B cell (primary cell): ENCODE data around the gene ARFGEF2. TPM values are rescaled to one million over a fixed set of nuclear protein-coding genes. Genes with fewer than 3 reads are reported as not detected.

Experiments used
- ATAC-seq: fragments of 200-7000 bp; cut with Tn5 transposase; one replicate; pipeline ENCODE4 v1.10.0; 2021; ENCODE audit warnings: low read depth, mild to moderate bottlenecking, moderate number of reproducible peaks, moderate library complexity
- CTCF ChIA-PET: fragments of 350-600 bp; sonication (Branson Sonifier 250); formaldehyde crosslinking; loops from one replicate; lab custom pipeline; 2021; ENCODE audit warnings: antibody characterized with exemption, inconsistent platforms; lab: Charles Lee
- POLR2A ChIA-PET: fragments of 350-600 bp; sonication (Branson Sonifier 250); formaldehyde crosslinking; loops from one replicate; lab custom pipeline; 2021; ENCODE audit warnings: antibody characterized with exemption; lab: Charles Lee
- DNase-seq: peaks from one replicate; pipeline ENCODE4 v3.0.0; 2013
- H2AFZ ChIP-seq: 2 replicates; pipeline ENCODE4 v1.6.1; 2012; ENCODE audit warnings: mild to moderate bottlenecking, low read depth, low read length; ENCODE audit not compliant: insufficient read depth, poor library complexity, severe bottlenecking
- H3K27ac ChIP-seq, 2 donors: 1 replicate in 1 of 2; 2 replicates in 1 of 2; pipeline ENCODE4 v1.5.1; 2012 to 2013; ENCODE audit warnings: low read length in 2 of 2, mild to moderate bottlenecking in 2 of 2, moderate library complexity in 1 of 2
- H3K27me3 ChIP-seq, 4 experiments: fragments of 200-600 bp in 1 of 4; sonication (generic) in 1 of 4; replicated peaks in 1 of 4; 1 replicate in 2 of 4; 2 replicates in 2 of 4; pipeline versions ENCODE4 v1.6.1 to v1.7.0; 2013 to 2016; ENCODE audit warnings: low read length in 3 of 4, mild to moderate bottlenecking in 2 of 4, mixed read lengths in 1 of 4, moderate library complexity in 1 of 4; ENCODE audit not compliant: insufficient read depth in 4 of 4, control insufficient read depth in 3 of 4; ENCODE audit errors: control extremely low read depth in 1 of 4
- H3K36me3 ChIP-seq, 2 experiments: replicated peaks in 1 of 2; 1 replicate in 1 of 2; 2 replicates in 1 of 2; pipeline versions ENCODE4 v1.6.1 to v1.7.1; 2013; ENCODE audit warnings: low read length in 1 of 2; ENCODE audit not compliant: insufficient read depth in 2 of 2, control insufficient read depth in 1 of 2; ENCODE audit errors: control extremely low read depth in 1 of 2, extremely low read depth in 1 of 2
- H3K4me1 ChIP-seq, 2 donors: fragments of 200-600 bp in 1 of 2; sonication (generic) in 1 of 2; 1 replicate in 1 of 2; 2 replicates in 1 of 2; pipeline versions ENCODE4 v1.5.1 to v1.6.1; 2013 to 2017; ENCODE audit warnings: low read length in 2 of 2; ENCODE audit not compliant: control insufficient read depth in 2 of 2, insufficient read depth in 2 of 2
- H3K4me2 ChIP-seq: replicated peaks from 2 replicates; pipeline ENCODE3; 2012; ENCODE audit warnings: mild to moderate bottlenecking, low read depth, low read length; ENCODE audit not compliant: poor library complexity, severe bottlenecking
- H3K4me3 ChIP-seq, 5 experiments: fragments of 200-600 bp in 1 of 5; sonication (generic) in 1 of 5; 1 replicate in 3 of 5; 2 replicates in 2 of 5; pipeline versions ENCODE4 v1.5.1 to v1.7.0; 2011 to 2016; ENCODE audit warnings: low read length in 4 of 5, mild to moderate bottlenecking in 4 of 5, low read depth in 2 of 5, control low read depth in 1 of 5, moderate library complexity in 1 of 5; ENCODE audit not compliant: insufficient read depth in 1 of 5; ENCODE audit errors: control extremely low read depth in 1 of 5, extremely low read depth in 1 of 5
- H3K79me2 ChIP-seq: fragments of 200-600 bp; sonication (generic); one replicate; pipeline ENCODE4 v1.6.0; 2016; ENCODE audit warnings: low read length; ENCODE audit not compliant: control insufficient read depth, insufficient read depth
- H3K9ac ChIP-seq: fragments of 200-600 bp; sonication (generic); 2 replicates; pipeline ENCODE4 v1.6.1; 2017; ENCODE audit warnings: mild to moderate bottlenecking, low read length, moderate library complexity
- H3K9me3 ChIP-seq, 3 donors: one replicate each; pipeline versions ENCODE4 v1.6.1 to v1.7.1; 2013; ENCODE audit warnings: low read length in 2 of 3; ENCODE audit not compliant: control insufficient read depth in 2 of 3, insufficient read depth in 1 of 3; ENCODE audit errors: control extremely low read depth in 1 of 3
- H4K20me1 ChIP-seq: 2 replicates; pipeline ENCODE4 v1.6.0; 2012; ENCODE audit warnings: mild to moderate bottlenecking, low read length; ENCODE audit not compliant: insufficient read depth, control insufficient read depth, poor library complexity, severe bottlenecking
- H3K27ac Mint-ChIP-seq: one replicate; pipeline ENCODE4 v1.8.0; 2021; ENCODE audit warnings: mixed read lengths
- H3K27me3 Mint-ChIP-seq: one replicate; pipeline ENCODE4 v1.8.0; 2021; ENCODE audit warnings: mixed read lengths
- H3K4me1 Mint-ChIP-seq: one replicate; pipeline ENCODE4 v1.8.0; 2021; ENCODE audit warnings: mixed read lengths
- H3K4me3 Mint-ChIP-seq: one replicate; pipeline ENCODE4 v1.8.0; 2021; ENCODE audit warnings: mixed read lengths
- H3K9me3 Mint-ChIP-seq: one replicate; pipeline ENCODE4 v1.8.0; 2022; ENCODE audit warnings: mixed read lengths; ENCODE audit not compliant: insufficient read depth
- EZH2 ChIP-seq: IDR thresholded peaks from 2 replicates; pipeline ENCODE4 v1.6.1; 2012; ENCODE audit warnings: borderline replicate concordance, low read depth, mild to moderate bottlenecking, moderate library complexity, low read length; ENCODE audit not compliant: insufficient read depth, poor library complexity, severe bottlenecking
- WGBS: methylation state at CpG from one replicate; pipeline ENCODE4 v1.1.5; 2013; ENCODE audit warnings: missing lambda C conversion rate; ENCODE audit not compliant: insufficient coverage; 5-methylcytosine and 5-hydroxymethylcytosine counted together
- intact Hi-C: fragments of 100-400 bp; cut with micrococcal nuclease; formaldehyde crosslinking; loops from one replicate; pipeline ENCODE4 v1.10.0; 2022
- polyA plus RNA-seq: library from polyadenylated mRNA; depleted of rRNA; stranded (reverse); fragments of >200 nt; gene quantifications from 2 replicates; pipeline ENCODE4 v1.2.3, GENCODE V29; 2012
- total RNA-seq, 2 donors: library from RNA; stranded (reverse); fragments of 120-200 nt in 1 of 2; gene quantifications; 1 replicate in 1 of 2; 2 replicates in 1 of 2; pipeline versions ENCODE4 v1.2.3 to v1.2.4, GENCODE V29; 2013 to 2022
- TF ChIP-seq, protein P1 (sequence below): fragments of 200-600 bp; IDR thresholded peaks from one replicate; pipeline ENCODE4 v1.8.0; 2022; ENCODE audit warnings: antibody characterized with exemption, mild to moderate bottlenecking

ARFGEF2 gene
- total and polyA plus RNA-seq, 2 donors (not counting 1 experiment from before 2014, with no cell fraction given): 10.8 to 34.3 TPM

DNA sequence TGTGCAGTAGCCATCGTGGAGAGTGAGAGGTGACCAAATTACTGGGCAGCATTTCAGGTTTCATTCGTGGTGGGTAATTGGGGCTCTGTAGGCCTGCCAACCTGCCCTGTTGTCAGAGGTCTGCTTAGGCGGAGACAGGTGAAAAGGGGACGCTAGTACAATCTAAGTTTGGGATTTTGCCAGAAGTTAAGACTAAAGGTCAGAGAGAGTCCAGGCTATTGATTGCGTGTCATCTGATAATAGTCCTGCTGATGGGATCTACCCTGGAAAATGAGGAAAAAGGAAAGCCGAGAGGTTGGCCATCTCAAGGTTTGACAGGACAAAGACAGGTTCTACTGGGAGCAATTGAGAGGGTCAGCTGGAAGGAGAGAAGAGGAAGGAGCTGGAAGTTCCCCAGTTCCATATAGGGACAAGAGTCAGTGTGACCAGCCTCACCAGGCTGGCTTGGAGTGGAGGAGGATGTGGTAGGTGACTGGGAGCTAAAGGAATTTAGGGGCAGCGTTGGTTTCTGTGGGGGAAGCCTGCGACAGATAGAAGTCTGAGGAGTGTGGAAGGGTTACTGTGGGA, 10.9 kb downstream of the ARFGEF2 start:
- CTCF ChIA-PET: interaction anchor here (1.3 kb wide), 1 partner anchor 8 kb away, joined by 3 read pairs; no protein-coding TSS in a partner anchor
- Histone ChIP-seq H2AFZ (no peak overlapping the region), H3K4me3 (no peak overlapping the region), H3K9me3 (no peaks in the 10 kb centered on the region), H3K36me3 (peaks cover 0 to 11% of the 10 kb centered on the region in 2 experiments), H3K4me2 (no peak overlapping the region), H3K79me2 (peaks cover 80% of the 10 kb centered on the region), H4K20me1 (peaks cover 70% of the 10 kb centered on the region), H3K27me3 (no peaks in the 10 kb centered on the region), H3K27ac (no peak overlapping the region), H3K4me1 (no peaks in the 10 kb centered on the region), H3K9ac (no peak overlapping the region)
- ATAC-seq (no peak), DNase-seq (no peak)
- H3K9me3 Mint-ChIP-seq: no peaks in the 10 kb centered on the region
- H3K4me3 Mint-ChIP-seq: no peak overlapping the region
- WGBS: 98% methylated on average over 8 of the region's 8 CpGs
- H3K27ac Mint-ChIP-seq: no peak overlapping the region
- H3K4me1 Mint-ChIP-seq: peaks cover 14% of the 10 kb centered on the region
- intact Hi-C loops: no loop called here
- POLR2A ChIA-PET: no interaction called here
- TF ChIP-seq EZH2: no peak
- TF ChIP-seq, protein P1, sequence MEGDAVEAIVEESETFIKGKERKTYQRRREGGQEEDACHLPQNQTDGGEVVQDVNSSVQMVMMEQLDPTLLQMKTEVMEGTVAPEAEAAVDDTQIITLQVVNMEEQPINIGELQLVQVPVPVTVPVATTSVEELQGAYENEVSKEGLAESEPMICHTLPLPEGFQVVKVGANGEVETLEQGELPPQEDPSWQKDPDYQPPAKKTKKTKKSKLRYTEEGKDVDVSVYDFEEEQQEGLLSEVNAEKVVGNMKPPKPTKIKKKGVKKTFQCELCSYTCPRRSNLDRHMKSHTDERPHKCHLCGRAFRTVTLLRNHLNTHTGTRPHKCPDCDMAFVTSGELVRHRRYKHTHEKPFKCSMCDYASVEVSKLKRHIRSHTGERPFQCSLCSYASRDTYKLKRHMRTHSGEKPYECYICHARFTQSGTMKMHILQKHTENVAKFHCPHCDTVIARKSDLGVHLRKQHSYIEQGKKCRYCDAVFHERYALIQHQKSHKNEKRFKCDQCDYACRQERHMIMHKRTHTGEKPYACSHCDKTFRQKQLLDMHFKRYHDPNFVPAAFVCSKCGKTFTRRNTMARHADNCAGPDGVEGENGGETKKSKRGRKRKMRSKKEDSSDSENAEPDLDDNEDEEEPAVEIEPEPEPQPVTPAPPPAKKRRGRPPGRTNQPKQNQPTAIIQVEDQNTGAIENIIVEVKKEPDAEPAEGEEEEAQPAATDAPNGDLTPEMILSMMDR: no peak
- no peaks in the 10 kb centered on the region for H3K27me3 Mint-ChIP-seq

DNA sequence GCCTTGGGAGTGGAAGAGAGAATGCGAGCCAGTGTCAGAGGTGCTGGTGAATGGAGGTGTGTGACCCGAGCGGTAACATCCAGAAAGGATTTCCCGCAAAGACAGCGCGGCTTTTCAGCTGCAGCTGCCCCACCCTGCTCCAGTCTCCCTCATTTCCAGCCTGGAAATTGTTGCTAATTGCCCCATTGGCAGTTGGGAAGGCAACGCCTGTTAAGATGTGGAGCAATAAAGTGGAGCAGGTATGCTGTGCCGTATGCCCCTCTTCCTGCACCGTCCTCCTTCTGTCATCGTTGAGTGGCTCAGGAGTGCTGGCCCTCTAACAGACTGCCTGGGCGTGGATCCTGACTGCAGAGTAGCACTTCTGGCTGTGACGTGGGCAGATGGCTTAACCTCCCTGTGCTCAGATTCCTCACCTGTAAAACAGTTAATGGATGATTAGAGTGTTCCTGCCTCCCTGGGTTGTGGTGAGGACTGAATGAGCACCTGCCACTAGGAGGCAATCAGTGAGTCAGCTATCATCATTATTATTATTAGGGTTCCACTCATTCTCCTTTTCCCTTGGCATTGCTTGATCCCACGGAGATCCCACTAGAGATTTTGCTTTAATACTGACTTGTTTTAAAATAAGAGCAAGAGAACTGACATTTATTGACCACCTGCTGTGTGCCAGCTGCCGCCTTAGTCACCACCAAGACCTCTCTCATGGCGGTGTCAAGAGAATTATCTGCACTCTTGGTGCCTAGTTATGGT, 11.7 kb downstream of the ARFGEF2 start:
- intact Hi-C loops: no loop called here
- H3K4me1 Mint-ChIP-seq: peaks cover 11% of the 10 kb centered on the region
- H3K27me3 ChIP-seq: no peaks in the 10 kb centered on the region
- H3K9me3 ChIP-seq: no peaks in the 10 kb centered on the region
- no peak for ATAC-seq
- H3K79me2 ChIP-seq: peaks cover 76% of the 10 kb centered on the region
- H3K4me3 Mint-ChIP-seq: no peak overlapping the region
- TF ChIP-seq, protein P1: no peak
- TF ChIP-seq EZH2: no peak
- no peak overlapping the region for H3K27ac Mint-ChIP-seq
- H2AFZ ChIP-seq: no peak overlapping the region
- H3K9ac ChIP-seq: no peak overlapping the region
- peaks cover 72% of the 10 kb centered on the region for H4K20me1 ChIP-seq
- no peaks in the 10 kb centered on the region for H3K27me3 Mint-ChIP-seq
- no peak overlapping the region for H3K4me2 ChIP-seq
- CTCF ChIA-PET: interaction anchor here (1.1 to 1.3 kb wide), 2 partner anchors 9 to 17 kb away, joined by 3 read pairs; no protein-coding TSS in a partner anchor
- no peaks in the 10 kb centered on the region for H3K4me1 ChIP-seq
- peaks cover 0 to 11% of the 10 kb centered on the region in 2 experiments for H3K36me3 ChIP-seq
- H3K9me3 Mint-ChIP-seq: no peaks in the 10 kb centered on the region
- no peak for DNase-seq
- no peak overlapping the region for H3K27ac ChIP-seq
- POLR2A ChIA-PET: interaction anchor here (0.6 kb wide), 1 partner anchor 40 kb away, joined by 3 read pairs; no protein-coding TSS in a partner anchor
- 95% methylated on average over 7 of the region's 15 CpGs for WGBS
- no peak overlapping the region for H3K4me3 ChIP-seq
